Neural progenitor cell (in vitro differentiated cells): ENCODE measurements around the gene ST3GAL6.

Experiments used
- CTCF ChIP-seq: fragments of 200-600 bp; sonication (generic); IDR thresholded peaks from 2 replicates; pipeline ENCODE4 v1.5.1; 2017; ENCODE audit warnings: antibody characterized with exemption, mild to moderate bottlenecking
- EZH2 ChIP-seq: fragments of 200-600 bp; sonication (generic); IDR thresholded peaks from 2 replicates; pipeline ENCODE4 v1.6.1; 2017; ENCODE audit warnings: antibody characterized with exemption, mild to moderate bottlenecking, moderate library complexity

- no peak for TF ChIP-seq CTCF
- TF ChIP-seq EZH2, result no peak
These were observed 30.8 kb downstream of the ST3GAL6 start for GRCh38 chr3:98793971-98794370.
